ENCODE data around the gene KCTD5. TPM values are rescaled to one million over a fixed set of nuclear protein-coding genes. Genes with fewer than 3 reads are reported as not detected.

Gene KCTD5
- total and polyA plus RNA-seq, 2 experiments from 2014 or later: 32.6 to 32.9 TPM

GRCh38 chr16:2749476-2749875 lies 67.2 kb downstream of the KCTD5 start:
- H3K27ac ChIP-seq: no peak overlapping the region
- H3K36me3 ChIP-seq: no peaks in the 10 kb centered on the region
- H3K9me3 ChIP-seq (ENCODE audit: low read depth): no peaks in the 10 kb centered on the region
- no peaks in the 10 kb centered on the region for H3K27me3 ChIP-seq
- H3K4me3 ChIP-seq: no peak overlapping the region
- no peak for DNase-seq (ENCODE audit: low read depth in 1 of 2, low spot score in 1 of 2)
- peaks cover 13% of the 10 kb centered on the region for H3K4me1 ChIP-seq (ENCODE audit: low read depth)
- no peak for TF ChIP-seq CTCF (IDR thresholded peaks at IDR 0.05; ENCODE audit: low read depth, low read length)

GRCh38 chr16:2749936-2750335 lies 67.6 kb downstream of the KCTD5 start:
- H3K27ac ChIP-seq: no peak overlapping the region
- H3K36me3 ChIP-seq: no peaks in the 10 kb centered on the region
- no peak for DNase-seq (ENCODE audit: low read depth in 1 of 2, low spot score in 1 of 2)
- H3K9me3 ChIP-seq (ENCODE audit: low read depth): no peaks in the 10 kb centered on the region
- H3K27me3 ChIP-seq: no peaks in the 10 kb centered on the region
- peaks cover 18% of the 10 kb centered on the region for H3K4me1 ChIP-seq (ENCODE audit: low read depth)
- no peak overlapping the region for H3K4me3 ChIP-seq
- no peak for TF ChIP-seq CTCF (IDR thresholded peaks at IDR 0.05; ENCODE audit: low read depth, low read length)

- peak overlapping the region; percentile 67 for H3K4me3 ChIP-seq
- no peak for DNase-seq (ENCODE audit: low read depth in 1 of 2, low spot score in 1 of 2)
- H3K27ac ChIP-seq: peak overlapping the region; percentile 99
- H3K9me3 ChIP-seq (ENCODE audit: low read depth): no peaks in the 10 kb centered on the region
- H3K4me1 ChIP-seq (ENCODE audit: low read depth): peaks cover 23% of the 10 kb centered on the region
- no peaks in the 10 kb centered on the region for H3K27me3 ChIP-seq
- no peaks in the 10 kb centered on the region for H3K36me3 ChIP-seq
- no peak for TF ChIP-seq CTCF (IDR thresholded peaks at IDR 0.05; ENCODE audit: low read depth, low read length)
These were observed 69.3 kb downstream of the KCTD5 start for GRCh38 chr16:2751577-2752034.

GRCh38 chr16:2752035-2752849 lies 69.9 kb downstream of the KCTD5 start, which contains the start of gene SRRM2:
Gene SRRM2, plus strand, starts transcription at chr16:2752638. Its CDS starts 3,727 bp downstream, at chr16:2756365.
- Histone ChIP-seq H3K4me3 (peak within 1 kb of the TSS; percentile 67), H3K9me3 (ENCODE audit: low read depth) (no peaks in the 10 kb centered on the region), H3K27me3 (no peaks in the 10 kb centered on the region), H3K4me1 (ENCODE audit: low read depth) (peaks cover 23% of the 10 kb centered on the region), H3K36me3 (peaks cover 2% of the 10 kb centered on the region), H3K27ac (peak within 1 kb of the TSS; percentile 99)
- TF ChIP-seq CTCF (IDR thresholded peaks at IDR 0.05; ENCODE audit: low read depth, low read length): no peak
- peak; percentile 97 for DNase-seq (ENCODE audit: low read depth in 1 of 2, low spot score in 1 of 2)

- peak overlapping the region; percentile 99 for H3K27ac ChIP-seq
- H3K9me3 ChIP-seq (ENCODE audit: low read depth): no peaks in the 10 kb centered on the region
- TF ChIP-seq CTCF (IDR thresholded peaks at IDR 0.05; ENCODE audit: low read depth, low read length): no peak
- H3K36me3 ChIP-seq: peaks cover 10% of the 10 kb centered on the region
- DNase-seq (ENCODE audit: low read depth in 1 of 2, low spot score in 1 of 2): peak; percentile 87 to 92
- H3K27me3 ChIP-seq: no peaks in the 10 kb centered on the region
- H3K4me1 ChIP-seq (ENCODE audit: low read depth): peaks cover 23% of the 10 kb centered on the region
- peak overlapping the region; percentile 67 for H3K4me3 ChIP-seq
These were observed 70.8 kb downstream of the KCTD5 start for GRCh38 chr16:2752850-2753732.
